Medulla oblongata (tissue), 1 donor: ENCODE data around the gene RAI14.

Experiments used
- DNase-seq: peaks from one replicate; pipeline ENCODE4 v3.0.0-alpha.2; 2015; ENCODE audit errors: extremely low spot score

The RAI14 gene

DNA sequence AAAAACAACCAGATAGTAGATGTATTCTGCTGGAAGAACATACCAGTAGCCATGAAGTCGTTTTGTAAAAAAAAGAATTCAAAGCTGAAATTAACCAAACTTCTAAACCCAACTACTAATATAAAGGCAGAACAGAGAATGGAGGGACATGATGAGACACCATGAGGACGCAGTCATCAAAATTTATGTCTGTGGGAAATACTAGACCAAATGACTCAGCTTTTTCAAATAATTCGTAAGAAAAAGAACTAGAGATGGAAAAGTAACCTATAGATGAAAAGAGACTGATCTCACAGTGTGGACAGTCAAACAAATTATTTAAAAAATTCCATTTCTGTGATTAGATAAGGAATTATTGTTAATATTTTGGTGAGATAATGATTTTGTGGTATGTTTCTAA, 193.1 kb downstream of the RAI14 start:
- no peak for DNase-seq

DNA sequence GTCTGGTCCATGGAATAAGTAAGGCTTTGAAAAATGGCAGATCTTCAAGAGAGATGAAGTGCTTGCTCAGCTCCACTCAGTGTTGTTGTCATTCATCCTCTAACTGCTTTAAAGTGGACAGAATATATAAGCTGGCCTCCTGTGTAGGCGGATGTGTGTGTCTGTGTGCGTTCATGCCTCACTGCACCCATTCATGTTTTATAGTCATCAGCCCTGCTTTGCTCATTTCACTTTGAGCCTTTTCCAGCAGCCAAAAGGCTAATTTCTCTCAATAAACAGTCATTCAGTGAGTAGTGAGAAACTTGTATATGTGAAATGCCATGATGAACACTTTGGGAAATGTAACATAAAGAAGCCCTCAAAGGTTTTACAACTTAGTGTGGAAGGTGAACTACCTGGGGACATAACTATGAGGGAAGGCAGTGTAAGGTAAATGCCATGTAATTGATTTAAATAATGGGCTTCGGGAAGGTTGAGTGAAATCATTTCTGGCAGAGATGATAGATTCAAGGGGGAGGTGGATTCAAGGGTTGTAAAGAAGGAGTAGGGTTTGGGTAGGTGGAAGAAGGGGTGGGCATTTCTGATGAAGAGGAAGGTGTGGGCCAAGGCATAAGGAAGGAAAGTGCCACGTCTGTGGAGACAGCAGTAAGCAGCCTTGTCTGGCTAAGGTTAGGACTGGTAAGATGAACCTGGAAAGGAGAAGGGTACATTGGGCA, 198.5 kb downstream of the RAI14 start:
- no peak for DNase-seq

DNA sequence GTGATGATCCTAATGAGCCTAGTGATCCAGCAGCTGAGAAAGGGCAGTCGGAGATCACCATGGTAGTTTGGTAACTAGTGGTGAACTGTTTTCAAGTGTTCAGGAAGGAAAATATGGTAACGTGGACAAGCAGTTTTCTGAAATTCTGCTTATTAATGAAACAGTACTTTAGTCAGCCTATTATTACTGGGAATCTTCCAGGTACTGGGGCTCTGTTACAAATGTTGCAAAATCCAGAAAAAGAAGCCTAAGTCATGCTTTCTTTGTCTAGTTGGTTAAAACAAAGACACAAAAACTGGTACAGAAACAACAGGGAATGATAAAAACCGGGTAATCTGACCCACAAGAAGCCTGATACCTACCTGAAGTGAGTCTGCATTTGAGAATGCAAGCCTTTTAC, 201.0 kb downstream of the RAI14 start:
- DNase-seq, result no peak

DNA sequence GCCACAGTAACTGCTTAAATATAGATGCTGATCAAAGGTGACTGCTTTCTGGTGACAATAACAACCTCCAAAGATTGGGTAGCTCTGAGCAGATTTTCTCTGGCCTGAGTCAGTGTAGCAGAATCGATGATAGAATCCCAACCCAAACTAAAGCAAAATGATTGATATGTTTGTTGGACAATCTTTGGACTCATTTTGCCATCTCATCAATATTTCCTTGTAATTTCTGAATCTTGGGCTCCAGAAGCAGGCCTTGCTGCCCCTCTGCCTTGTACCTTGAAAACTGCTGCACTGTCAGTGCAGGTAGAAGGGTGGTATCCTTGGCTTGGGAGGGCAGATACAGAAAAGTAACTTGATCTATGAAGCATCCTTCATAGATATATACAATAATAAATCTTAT, 201.8 kb downstream of the RAI14 start:
- DNase-seq, result no peak

DNA sequence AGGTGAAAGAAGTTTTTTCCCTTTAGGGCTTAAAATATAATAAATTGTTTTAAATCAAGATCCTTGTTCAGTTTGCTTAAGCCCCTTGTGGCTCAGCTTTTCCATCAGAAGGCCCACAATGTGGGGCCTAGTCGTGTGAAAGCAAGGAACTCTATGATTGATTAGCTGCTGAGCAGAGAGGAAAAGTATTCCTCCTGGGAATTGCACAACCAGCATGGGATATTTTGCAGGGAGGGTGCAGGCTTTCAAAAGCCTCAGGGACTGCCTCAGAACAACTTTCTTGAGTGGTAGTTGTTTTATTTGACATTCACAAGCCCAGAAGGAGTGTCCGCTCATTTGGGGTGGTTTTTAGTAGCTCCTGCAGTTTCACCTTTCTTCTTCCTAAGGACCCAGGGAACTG, 202.7 kb downstream of the RAI14 start:
- no peak for DNase-seq

DNA sequence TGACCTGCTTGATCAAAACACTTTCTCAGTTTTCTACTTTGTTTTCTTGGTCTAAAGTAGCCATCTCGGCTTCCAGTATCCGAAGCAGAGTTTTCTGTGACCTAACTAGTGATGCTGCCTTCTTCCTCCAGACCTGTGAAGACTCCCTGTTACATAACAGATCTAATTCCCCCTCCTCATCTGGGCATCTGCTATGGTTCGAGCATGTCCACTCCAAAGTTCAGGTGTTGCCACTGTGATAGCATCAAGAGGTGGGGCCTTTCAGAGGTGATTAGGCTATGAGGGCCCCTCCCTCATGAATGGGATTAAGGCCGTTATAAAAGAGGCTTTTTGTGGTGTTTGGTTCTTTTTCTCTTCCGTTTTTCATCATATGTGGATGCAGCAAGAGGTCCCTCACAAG, 203.1 kb downstream of the RAI14 start:
- no peak for DNase-seq

DNA sequence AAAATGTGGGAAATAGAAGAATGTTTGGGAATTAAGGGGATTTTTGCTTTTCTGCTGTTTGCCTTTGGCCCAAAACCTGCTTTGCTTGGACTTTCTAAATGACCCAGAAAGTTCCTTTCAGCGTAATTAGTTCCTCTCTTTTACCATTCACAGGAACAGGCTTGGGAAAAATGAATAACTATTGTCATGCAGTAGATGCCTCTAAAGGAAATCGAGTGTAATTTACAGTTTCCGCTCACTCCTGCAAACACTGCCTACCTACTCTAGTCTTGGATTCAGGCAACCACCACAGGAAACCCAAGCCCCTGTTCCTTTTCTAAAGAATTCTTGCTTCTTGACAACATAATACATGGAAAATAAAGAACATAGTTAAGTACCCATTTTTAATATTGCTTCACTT, 207.8 kb downstream of the RAI14 start:
- no peak for DNase-seq

DNA sequence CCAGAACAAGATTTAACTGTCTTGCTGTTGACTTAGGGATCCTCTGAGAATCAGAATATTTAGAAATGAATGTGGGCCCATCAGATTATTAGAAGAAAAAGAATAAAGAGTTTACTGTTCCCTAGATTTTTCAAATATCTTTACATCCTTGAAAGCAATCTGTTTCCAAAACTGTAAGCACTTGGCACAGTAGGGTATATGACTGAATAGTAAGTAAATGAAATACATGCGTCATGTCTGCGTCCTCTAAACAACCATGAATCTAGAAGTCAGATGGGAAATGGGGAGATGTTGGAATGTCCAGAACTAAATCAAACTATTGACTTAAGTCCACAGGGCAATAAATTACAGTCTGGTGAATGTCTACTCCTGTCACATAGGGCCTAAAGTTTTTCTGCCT, 209.0 kb downstream of the RAI14 start:
- DNase-seq, result no peak

DNA sequence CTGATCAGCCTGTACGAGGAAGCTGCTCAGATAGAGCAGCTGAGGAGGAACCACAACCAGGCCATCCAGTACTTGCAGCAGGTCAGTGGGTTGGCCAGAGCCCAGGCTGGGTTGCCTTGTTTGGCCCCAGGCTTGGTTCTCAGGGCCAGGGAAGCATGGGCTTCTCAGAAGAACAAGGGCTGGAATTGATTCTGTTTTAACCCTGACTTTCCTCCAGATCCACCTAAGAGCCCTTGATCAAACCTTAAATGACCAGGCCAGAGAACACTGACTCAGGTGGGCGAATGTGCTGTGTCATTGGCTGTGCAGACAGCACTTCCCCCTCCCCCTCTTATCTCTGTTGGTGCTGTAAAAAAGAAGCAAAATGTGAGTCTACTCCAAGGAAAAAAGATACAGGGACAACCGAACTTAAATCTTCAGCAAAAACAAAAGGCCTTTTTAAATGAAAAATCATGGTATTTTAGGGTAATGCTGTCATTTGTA, 210.9 kb downstream of the RAI14 start:
- peak; percentile 40 for DNase-seq

DNA sequence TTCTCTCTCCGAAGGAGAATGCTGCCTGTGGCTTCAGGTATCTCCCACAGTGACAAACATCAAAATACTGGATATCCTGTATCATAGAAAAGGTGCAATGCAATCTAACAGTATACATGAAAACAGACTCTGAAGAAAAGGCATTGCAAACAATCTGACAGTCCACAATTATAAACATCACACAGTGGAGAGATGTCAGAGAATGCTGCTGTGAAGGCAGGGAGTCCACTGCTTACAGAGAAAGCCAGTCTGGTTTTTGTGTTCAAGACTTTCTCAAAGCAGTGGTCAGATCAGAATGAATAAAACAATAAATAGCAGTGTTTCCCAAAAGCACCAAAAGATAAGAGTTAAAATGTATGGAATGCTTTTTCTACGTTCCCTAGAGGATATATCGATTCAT, 211.5 kb downstream of the RAI14 start:
- peak; percentile 39 for DNase-seq

DNA sequence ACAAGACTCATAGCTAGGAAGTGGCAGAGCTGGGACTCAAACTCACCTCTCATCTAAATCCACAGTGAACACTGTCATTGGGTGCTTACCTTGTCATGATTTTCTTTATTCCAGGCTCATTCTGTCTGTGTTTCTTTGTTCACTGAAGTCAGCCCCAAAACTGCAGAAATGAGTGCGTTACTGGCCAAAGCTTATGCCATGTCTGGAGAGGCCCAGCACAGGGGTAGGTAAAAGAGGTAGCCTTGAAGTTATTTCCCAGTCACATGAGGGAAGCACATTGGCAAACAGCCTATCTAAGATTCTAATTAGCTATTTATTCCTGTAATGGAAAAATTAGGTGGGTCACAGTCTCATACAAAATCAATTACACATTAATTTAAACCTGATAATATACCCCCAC, 212.7 kb downstream of the RAI14 start:
- DNase-seq, result peak; percentile 37

DNA sequence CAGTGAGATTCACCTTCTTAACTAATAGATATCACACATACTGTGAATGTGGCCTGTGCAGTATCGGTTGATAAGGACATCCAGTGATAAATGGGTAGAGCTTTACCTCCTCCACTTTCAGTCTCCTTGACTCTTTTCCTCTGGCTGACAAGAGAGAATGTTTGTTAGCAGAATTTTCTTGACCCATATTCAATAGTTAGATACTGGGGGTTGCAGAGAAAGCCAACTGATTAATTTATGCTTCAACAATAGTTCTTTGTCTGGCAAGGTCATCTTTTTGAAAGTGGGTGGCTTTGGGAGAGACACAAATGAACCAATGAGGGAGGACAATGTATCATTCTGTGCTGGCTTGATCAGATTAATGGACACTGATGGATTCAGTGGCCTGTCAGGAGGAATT, 213.1 kb downstream of the RAI14 start:
- DNase-seq, result peak; percentile 71

DNA sequence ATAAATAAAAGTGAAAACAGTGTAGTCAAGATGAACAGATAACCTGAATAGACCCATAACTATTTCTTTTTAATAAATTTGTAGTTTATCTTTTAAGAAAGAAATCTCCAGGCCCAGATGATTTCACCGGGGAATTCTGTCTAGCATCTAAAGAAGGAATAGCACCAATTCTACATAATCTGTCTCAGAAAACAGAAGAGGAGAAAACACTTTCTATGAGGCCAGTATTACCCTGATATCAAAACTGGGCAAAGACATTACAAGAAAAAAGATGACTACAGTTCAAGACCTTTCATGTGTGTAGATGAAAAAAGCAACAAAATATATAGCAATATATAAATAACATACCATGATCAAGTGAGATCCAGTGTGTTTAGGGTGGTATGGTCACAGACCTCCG, 214.3 kb downstream of the RAI14 start:
- no peak for DNase-seq

DNA sequence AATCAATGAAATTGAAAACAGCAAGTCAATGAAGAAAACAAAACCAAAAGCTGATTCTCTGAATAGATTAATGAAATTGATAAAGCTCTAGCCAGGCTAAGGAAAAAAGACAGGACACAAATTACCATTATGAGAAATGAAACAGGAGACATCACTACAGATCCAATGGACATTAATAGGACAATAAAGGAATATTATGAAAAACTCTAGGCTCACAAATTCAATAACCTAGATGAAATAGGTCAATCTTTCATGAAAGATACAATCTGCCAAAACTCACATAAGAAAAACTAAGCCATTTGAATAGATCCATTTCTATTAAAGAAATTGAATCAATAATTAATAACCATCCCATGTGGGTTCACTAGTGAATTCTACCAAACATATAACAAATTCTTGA, 220.1 kb downstream of the RAI14 start:
- no peak for DNase-seq

DNA sequence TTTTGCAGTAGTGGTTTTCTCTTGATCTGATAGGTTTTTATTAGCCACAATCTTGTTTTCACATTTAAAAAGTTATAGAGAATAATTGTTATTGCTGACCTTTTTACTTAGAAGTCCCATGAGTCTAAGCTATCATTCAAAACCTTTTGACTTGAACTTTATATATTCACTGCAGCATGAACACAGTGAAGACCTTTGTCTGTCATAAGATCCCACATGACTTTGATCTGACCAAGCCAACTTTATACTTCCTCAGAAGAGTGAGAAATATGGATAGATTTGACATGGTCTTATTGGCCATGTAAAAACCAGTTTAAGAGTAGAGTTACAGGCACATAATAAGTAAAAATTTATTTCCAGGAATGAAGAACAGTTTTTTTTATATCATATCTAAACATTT, 225.1 kb downstream of the RAI14 start:
- no peak for DNase-seq
